Superior temporal gyrus (tissue), 1 donor: ENCODE data around the gene RTN3.
"Not testable (repeated sequence)": the region's sequence is repeated elsewhere in the genome, so short reads cannot be mapped to it uniquely, and the experiment has no call there.

Experiments
- DNase-seq: peaks from one replicate; pipeline ENCODE4 v3.0.0-alpha.2; 2016; ENCODE audit errors: extremely low spot score

RTN3 gene, protein sequence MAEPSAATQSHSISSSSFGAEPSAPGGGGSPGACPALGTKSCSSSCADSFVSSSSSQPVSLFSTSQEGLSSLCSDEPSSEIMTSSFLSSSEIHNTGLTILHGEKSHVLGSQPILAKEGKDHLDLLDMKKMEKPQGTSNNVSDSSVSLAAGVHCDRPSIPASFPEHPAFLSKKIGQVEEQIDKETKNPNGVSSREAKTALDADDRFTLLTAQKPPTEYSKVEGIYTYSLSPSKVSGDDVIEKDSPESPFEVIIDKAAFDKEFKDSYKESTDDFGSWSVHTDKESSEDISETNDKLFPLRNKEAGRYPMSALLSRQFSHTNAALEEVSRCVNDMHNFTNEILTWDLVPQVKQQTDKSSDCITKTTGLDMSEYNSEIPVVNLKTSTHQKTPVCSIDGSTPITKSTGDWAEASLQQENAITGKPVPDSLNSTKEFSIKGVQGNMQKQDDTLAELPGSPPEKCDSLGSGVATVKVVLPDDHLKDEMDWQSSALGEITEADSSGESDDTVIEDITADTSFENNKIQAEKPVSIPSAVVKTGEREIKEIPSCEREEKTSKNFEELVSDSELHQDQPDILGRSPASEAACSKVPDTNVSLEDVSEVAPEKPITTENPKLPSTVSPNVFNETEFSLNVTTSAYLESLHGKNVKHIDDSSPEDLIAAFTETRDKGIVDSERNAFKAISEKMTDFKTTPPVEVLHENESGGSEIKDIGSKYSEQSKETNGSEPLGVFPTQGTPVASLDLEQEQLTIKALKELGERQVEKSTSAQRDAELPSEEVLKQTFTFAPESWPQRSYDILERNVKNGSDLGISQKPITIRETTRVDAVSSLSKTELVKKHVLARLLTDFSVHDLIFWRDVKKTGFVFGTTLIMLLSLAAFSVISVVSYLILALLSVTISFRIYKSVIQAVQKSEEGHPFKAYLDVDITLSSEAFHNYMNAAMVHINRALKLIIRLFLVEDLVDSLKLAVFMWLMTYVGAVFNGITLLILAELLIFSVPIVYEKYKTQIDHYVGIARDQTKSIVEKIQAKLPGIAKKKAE

DNA sequence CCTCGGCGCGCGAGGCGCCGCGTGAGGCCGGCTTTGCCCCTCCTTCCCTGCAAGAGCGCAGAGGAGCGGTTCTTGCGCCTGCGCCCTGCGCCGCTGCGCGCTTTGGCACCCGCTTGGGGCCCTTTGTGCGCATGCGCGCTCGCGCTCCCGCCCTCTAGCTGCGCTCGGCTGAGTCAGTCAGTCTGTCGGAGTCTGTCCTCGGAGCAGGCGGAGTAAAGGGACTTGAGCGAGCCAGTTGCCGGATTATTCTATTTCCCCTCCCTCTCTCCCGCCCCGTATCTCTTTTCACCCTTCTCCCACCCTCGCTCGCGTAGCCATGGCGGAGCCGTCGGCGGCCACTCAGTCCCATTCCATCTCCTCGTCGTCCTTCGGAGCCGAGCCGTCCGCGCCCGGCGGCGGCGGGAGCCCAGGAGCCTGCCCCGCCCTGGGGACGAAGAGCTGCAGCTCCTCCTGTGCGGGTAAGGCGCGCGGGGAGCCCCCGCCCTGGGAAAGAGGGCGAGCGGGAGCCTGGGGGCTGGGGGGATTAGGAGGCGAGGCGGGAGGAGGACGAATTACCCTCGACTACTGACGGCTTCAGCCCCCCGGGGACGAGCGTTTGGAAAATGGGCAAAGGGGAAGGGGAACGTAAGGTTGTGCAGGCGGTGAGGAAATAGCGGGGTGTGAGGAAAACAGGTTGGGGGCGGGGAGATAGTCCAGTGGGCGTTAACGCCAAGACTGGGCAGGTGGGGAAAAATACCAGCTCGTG, at the start of gene RTN3:
Gene RTN3, plus strand, starts transcription at position 180 of the 745 bp plus-strand sequence. Its CDS starts 137 bp downstream, at position 317.
- DNase-seq: no peak

DNA sequence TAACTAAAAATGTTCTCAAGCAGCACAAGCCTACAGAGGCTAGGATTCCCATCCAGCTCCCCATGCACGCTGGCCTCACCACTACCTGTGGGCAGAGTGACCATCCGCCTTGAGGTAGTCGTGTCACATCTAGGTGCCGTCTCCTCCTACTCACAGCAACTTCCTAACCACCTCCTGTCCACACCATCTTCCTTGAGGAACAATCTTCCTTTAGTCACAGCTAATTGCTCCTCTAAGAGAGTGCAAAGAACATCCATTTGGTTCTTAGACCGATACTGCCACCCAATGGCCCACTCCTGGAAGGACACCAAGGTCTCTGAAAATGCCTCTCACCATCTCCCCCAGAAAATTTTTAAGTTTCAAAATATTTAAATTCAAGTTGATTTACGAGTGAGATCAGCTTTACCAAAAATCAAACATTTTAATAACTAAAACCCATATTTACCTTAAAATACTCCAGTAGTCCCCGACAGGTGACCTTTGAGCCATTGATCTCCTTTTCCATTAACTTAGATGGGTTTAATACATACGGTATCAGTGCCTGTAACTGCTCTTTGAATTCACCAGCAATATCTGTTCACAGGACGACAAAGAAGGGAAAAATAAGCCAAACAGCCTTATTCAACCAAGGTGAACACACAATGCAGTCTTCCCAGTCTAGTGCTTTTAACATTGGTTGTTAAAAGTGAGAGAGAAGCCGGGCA, 45.4 kb upstream of the RTN3 start:
- peak; percentile 95 for DNase-seq

DNA sequence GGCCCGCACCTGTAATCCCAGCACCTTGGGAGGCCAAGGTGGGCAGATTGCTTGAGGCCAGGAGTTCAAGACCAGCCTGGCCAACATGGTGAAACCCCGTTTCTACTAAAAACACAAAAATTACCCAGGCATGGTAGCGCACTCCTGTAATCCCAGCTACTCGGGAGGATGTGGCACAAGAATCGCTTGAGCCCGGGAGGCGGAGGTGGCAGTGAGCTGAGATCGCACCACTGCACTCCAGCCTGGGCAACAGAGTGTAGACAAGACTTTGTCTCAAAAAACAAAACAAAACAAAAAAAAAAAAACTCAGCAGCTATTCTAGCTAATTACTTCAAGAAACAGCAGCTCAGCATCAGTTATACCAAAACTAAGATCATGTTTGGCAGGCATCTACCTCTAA, 42.9 kb upstream of the RTN3 start:
- not testable (repeated sequence) for DNase-seq

DNA sequence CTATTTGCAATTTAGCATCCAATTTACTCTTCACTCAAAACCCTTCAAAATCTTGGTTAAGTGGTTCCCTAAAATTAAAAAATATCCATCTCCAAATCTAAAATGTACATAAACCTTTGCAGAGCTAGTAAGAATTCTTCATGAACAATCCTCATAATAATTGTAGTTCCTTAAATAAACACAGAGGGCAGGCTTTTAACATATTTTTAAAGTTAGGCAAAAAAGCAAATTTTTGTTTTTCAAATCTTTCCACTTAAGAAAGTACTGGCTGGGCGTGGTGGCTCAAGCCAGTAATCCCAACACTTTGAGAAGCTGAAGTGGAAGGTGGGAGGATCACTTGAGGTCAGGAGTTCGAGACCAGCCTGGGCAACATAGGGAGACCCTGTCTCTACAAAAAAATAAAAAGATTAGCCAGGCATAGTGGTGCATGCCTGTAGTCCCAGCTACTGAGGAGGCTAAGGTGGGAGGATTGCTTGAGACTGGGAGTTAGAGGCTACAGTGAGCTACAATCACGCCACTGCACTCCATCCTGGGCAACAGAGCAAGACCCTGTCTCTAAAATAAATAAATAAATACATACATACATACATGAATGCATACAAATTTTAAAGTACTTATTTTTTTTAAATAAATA, 42.0 kb upstream of the RTN3 start:
- peak; percentile 73 for DNase-seq

DNA sequence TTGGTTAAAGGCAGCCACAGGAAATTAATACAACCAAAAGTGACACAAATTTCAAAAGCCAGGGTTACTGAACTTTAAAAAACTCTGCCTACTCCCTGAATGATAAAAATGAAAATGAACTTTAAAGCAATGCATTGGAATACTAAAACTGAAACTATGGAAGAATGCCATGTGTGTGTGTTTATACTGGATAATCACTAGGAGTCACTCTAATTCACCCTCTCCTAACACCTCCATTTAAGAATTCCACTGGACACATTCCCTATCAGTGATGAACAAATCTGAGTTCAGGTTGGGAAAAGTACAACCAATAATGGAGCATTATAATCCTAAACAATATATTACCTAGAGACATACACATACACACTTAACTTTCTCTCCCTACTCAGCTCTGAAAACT, 39.6 kb upstream of the RTN3 start:
- DNase-seq: no peak

DNA sequence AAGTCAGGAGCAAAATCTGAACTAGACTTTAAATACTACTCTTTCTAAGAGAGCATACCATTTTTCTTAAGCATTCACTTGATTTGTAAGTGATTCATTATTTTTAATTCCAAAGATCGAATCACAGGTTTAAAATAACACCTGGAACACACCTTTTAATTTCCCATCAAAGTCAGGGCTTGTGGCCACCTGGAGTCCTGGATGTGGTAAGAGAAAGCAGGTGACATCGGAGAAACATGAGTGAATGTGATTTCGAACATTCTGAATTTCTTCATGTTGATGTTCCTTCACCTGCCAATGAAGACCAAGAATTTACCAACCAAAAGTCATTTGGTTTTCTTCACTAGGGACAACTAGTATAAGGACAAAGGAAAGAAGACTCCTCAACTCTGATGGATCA, 38.1 kb upstream of the RTN3 start:
- DNase-seq: no peak

DNA sequence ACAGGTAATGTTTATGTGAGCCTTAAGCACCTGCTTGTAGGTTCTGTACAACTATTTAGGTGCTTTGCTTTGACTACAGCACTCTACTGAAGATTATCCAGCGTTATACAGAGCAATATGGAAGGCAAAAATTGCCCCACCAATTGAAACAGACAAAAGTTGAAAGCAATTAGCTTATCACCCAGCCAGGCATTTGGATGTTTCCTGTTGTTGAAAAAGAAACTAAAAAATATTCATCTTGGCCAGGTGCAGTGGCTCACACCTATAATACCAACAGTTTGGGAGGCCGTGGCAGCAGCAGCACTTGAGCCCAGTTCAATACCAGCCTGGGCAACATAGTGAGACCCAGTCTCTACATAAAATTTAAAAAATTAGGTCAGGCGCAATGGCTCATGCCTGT, 28.6 kb upstream of the RTN3 start:
- no peak for DNase-seq

DNA sequence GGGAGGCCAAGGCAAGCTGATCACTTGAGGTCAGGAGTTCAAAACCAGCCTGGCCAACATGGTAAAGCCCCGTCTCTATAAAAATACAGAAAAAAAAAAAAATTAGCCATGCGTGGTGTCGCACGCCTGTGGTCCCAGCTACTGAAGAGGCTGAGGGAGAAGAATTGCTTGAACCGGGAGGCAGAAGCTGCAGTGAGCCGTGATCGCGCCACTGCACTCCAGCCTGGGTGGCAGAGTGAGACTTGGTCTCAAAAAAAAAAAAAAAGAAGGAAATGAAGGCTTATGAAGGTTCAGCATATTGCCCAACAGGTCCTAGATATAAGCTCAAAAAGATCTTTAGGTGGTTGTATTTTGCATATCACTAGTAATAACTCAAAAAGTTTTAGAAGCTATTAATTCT, 20.3 kb upstream of the RTN3 start:
- no peak for DNase-seq

DNA sequence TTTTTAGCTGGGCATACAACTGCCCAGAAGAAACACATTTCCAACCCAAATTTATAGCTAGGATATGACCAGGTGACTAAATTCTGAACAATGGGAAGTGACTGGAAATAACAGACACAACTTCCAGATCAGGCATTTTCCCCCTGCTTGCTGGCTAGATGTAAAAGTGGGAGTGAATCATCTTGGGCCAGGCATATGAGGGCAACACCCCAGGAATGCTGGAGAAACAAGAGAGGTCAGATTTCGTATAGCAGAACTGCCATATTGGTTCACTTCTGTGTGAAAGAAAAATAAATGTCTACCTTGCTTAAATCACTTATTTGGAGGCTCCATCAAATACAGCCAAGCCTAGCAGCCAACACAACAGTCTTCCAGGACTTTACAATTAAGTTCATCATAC, 17.5 kb upstream of the RTN3 start:
- DNase-seq: no peak

DNA sequence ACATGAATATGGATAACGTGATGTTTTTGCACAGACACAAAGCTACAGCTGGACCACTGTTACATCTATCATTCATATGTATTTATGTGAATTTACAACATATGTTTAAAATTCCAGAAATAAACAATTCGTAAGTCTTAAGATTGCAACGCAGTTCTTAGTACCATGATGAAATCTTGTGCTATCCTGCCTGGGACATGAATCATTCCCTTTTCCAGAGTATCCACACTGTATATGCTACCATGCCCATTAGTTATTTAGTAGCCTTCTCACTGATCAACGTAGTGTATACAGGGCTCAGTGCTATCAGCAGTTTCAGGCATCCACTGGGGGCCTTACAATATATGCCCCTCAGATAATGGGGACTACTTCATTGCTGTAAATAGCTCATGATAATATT, 14.4 kb upstream of the RTN3 start:
- no peak for DNase-seq

DNA sequence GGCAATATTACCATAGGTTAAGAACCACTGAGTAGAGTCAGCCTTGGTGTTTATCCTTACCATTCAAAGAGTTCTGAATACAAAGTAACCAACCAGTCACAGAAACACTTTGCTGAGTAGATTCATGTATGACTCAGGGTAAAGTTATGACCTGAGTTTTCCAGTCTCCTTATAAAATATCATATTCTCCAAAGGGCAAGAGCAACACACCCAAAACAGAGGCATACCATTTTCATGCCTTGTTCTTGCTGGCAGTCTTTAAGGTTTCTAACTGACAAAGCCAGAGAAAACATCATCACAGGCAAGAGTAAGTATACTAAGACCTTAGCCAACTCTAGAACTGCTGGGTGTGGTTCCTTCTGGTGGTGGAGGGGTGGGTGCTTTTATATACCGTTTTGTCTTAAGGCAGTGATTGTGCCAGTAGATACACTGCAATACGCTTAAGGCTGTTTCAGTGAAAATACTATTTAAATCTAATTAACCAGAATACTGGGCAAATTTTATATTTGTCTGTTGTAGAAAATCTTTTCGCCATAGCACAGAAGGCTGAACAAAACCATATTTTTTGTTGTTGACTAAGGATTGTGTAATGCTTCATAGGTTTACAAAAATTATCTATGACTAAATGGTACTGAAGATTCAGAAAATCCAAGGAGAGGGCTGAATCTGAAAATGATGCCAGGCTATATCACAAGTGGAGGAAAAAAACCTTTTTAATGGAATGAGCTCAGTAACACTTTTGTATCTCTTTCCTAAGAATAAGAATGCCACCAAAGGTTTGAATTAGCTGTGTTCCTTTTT, 13.1 kb upstream of the RTN3 start:
- DNase-seq: no peak

DNA sequence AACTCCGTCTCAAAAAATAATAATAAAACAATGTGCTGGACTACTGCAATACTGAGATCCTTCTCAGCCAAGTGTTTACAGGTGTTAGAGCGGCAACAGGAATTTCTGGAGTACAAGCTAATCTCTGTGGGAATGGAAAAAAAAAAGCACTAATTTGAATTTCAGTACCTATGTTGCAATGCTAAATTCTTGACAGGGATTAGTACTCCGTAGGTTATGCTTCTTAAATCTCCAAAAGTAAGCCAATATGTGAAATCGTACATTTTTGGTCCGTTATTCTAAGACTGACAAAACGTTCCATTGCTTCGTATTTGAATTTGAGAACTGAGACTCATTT, 11.2 kb upstream of the RTN3 start:
- no peak for DNase-seq

DNA sequence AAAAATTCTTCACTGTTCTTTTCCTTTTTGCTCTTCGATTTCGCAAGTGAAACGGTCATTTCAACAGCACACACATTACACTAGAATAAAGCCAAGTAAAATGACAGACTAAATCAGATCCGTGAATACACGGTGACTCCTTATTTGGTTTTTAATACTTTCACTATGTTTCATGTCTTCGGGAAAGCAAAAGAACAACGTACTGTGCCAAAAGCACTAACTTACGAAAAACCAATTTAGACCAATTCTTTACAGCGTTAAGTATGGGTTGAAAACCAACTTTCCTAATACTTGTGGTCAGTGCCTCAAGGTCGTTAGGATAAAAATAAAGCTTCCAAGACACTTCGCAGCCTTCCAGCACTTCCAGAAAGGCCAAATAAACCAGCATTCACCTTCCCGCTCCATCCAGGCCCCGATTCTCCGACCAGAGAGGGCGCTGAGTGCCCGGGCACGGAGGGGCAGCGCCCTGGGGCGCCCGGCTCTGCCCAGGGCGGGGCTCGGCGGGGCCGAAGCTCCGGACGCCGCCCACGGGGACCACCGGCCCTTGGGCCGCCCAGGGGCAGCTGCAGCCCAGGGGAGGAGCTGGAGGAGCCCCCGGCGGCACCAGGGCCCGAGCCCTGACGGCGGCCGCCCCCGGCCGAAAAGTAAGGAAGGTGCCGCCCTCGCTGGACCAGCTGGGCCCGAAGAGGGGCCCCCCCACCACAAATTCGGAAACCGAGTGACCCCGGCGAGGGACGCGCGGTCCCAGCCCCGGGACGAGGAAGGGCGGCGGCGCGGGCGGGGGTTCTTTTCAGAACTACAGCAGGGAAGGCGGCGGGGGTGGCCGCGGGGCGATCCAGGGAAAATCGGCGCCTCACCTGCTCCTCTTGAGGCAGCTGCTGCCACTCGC, 10.6 kb upstream of the RTN3 start:
- DNase-seq: peak; percentile 76

DNA sequence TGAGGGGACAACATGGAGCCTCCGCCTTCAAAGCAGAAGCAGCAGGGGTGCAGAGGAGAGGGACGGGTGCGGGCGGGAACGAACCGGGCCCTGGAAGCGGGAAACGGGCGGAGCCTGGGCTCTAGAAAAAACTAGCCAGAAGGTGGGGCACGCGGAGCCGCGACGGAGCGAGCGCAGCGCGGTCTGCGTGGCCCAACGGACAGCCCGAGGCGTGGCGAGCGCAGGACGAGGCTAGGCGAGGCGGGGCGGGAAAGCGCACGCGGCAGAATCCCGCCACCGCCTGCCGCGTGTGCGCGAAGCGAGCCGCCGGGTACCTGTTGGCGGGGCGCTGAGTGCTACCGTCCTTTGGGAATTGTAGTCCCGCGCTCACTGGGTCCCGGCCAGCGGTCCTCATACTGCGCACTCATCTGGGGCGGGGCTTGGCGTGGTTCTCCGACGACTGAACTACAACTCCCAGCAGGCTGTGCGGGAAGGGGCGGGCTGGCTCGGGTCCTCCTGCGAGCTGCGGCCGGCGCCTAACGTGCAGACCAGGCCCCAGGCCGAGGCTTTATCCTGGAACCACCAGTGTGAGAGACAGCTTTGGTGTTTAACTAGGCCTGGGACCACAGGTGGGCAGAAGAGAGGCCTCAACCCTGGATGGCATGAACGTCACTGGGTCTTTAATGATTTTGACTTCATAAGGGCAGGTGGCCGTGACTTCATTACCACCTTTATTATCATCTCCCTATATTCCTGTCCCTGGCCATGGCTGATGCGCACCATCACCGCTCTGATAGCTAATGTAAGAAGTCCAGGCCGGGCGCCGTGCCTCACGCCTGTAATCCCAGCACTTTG, 9.8 kb upstream of the RTN3 start, which contains the start of gene ATL3:
Gene ATL3, minus strand, starts transcription at position 55 of the 834 bp plus-strand sequence. Its CDS starts 41 bp downstream, at position 14.
- DNase-seq: peak; percentile 97

DNA sequence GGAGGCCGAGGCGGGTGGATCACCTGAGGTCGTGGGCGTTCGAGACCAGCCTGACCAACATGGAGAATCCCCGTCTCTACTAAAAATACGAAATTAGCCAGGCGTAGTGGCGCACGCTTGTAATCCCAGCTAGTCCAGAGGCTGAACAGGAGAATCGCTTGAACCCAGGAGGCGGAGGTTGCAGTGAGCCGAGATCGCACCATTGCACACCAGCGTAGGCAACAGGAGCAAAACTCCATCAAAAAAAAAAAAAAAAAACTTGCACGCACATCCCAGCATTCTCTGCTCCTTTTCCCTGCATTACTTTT, 9.2 kb upstream of the RTN3 start:
- no peak for DNase-seq

DNA sequence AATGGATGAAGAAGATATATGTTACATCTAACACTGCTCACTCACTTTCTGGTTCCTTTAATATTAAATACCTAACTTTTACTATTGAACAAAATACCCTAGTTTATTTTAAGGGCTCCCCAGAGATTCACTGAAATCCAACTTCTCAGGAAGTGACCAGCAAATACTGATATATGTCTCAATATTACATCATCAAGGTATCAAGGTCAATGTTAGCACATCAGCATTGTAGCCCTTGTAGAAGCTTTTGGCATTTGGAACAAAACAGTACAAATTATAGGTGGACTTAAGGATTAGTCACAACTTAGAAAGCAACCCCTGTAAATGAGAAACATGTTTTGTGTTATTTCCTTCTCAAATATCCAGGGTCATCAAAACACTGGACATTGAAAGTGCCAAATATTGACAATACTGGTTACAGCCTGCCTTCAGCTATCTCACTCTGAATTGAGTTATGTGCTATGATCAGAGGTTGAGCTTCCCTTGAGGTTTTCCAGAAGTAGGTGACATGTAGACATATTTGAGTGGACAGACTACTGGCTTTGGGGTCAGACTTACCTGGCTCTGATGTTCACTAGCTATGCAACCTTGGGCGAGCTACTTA, 8.3 kb upstream of the RTN3 start:
- no peak for DNase-seq

DNA sequence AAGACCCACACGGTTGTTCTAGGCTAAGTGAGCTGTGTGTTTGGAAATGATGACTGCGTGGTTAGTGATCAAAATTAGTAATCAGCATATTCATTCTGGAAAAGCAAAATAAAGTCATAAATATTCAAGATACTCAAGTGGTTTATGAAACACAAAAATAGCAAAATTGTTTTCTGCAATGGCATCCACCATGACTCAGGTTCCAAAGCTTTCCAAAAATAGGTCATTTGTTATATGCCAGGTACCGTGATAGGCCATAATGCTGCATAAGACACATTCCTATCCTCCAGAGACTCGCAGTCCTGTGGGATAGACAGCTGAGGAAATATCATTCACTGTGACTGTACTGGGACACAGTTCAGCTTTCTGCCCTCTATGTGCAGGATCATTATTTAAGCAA, 7.7 kb upstream of the RTN3 start:
- no peak for DNase-seq

DNA sequence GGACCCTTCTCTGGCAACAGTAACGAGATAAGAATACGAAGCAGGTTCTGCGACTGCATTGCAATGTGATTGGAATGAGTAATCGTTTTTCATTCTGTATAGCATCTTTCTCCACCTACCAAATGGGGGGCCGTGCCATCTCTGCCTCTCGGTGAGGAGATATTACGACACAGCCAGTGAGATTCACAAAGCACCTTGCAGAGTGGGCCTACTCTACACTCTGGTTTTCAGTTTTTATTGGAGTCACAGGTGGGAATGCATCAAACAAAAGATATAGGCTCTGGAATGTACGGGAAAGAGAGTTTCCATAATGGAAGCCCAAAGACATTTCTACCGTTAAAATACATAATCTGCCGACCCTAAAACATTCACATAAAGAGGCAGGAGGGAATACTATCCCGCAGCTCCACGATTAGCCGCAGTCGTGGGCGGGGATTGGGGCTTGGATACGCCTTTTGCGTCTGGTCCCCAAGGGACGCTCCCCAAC, 423 bp upstream of the RTN3 start:
- DNase-seq: peak; percentile 98
